ENCODE measurements around the gene VAV3. TPM values are rescaled to one million over a fixed set of nuclear protein-coding genes. Genes with fewer than 3 reads are reported as not detected.

Gene VAV3
- total and polyA plus RNA-seq, 12 donors = 1.1 to 8.5 (median 4.1) TPM

GRCh38 chr1:107793896-107794453 lies 171.0 kb downstream of the VAV3 start:
- 82 to 89% (median 88%) methylated on average over 7 of the region's 7 CpGs for WGBS, 4 donors
- Histone ChIP-seq H3K4me1 (replicated peaks in 1 of 2) (peaks cover 0 to 2% of the 10 kb centered on the region in 2 donors), H3K4me3 (no peak overlapping the region), H3K27ac (no peak overlapping the region), H3K36me3 (replicated peaks in 1 of 2) (no peaks in the 10 kb centered on the region), H3K27me3 (no peaks in the 10 kb centered on the region), H3K9me3 (replicated peaks in 1 of 3) (no peaks in the 10 kb centered on the region)
- no peak for DNase-seq
- intact Hi-C loops (cut with DNase I) = no loop called here
- no peak for TF ChIP-seq POLR2A (IDR thresholded peaks at IDR 0.05)
- TF ChIP-seq CTCF (IDR thresholded peaks at IDR 0.05) = no peak

GRCh38 chr1:107791348-107791747 lies 173.6 kb downstream of the VAV3 start:
- Histone ChIP-seq H3K4me3 (no peak overlapping the region), H3K36me3 (replicated peaks in 1 of 2) (no peaks in the 10 kb centered on the region), H3K27ac (no peak overlapping the region), H3K27me3 (no peaks in the 10 kb centered on the region), H3K9me3 (replicated peaks in 1 of 3) (no peaks in the 10 kb centered on the region), H3K4me1 (replicated peaks in 1 of 2) (peaks cover 0 to 10% of the 10 kb centered on the region in 2 donors)
- TF ChIP-seq POLR2A (IDR thresholded peaks at IDR 0.05) (no peak), CTCF (IDR thresholded peaks at IDR 0.05) (no peak)
- intact Hi-C loops (cut with DNase I) = no loop called here
- DNase-seq = no peak

GRCh38 chr1:107789817-107790524 lies 175.0 kb downstream of the VAV3 start:
- intact Hi-C loops (cut with DNase I) = no loop called here
- no peak for TF ChIP-seq CTCF (IDR thresholded peaks at IDR 0.05)
- TF ChIP-seq POLR2A (IDR thresholded peaks at IDR 0.05) = no peak
- DNase-seq = no peak
- H3K36me3 ChIP-seq (replicated peaks in 1 of 2) = no peaks in the 10 kb centered on the region
- H3K4me3 ChIP-seq = no peak overlapping the region
- H3K9me3 ChIP-seq (replicated peaks in 1 of 3) = no peaks in the 10 kb centered on the region
- 87 to 95% (median 91%) methylated on average over 3 of the region's 3 CpGs for WGBS, 4 donors
- no peaks in the 10 kb centered on the region for H3K27me3 ChIP-seq
- peaks cover 0 to 10% of the 10 kb centered on the region in 2 donors for H3K4me1 ChIP-seq (replicated peaks in 1 of 2)
- H3K27ac ChIP-seq = no peak overlapping the region

GRCh38 chr1:107788206-107789202 lies 176.5 kb downstream of the VAV3 start:
- intact Hi-C loops (cut with DNase I) = no loop called here

More at GRCh38 chr1:107788206-107789202, 176.5 kb downstream of the VAV3 start:
- no peak for TF ChIP-seq POLR2A (IDR thresholded peaks at IDR 0.05)
- TF ChIP-seq CTCF (IDR thresholded peaks at IDR 0.05) = no peak
- H3K27me3 ChIP-seq = no peaks in the 10 kb centered on the region
- H3K27ac ChIP-seq = no peak overlapping the region
- 57 to 71% (median 67%) methylated on average over 4 of the region's 4 CpGs for whole genome bisulfite sequencing, 4 donors
- H3K4me3 ChIP-seq = no peak overlapping the region
- DNase-seq = no peak
- peaks cover 0 to 10% of the 10 kb centered on the region in 2 donors for H3K4me1 ChIP-seq (replicated peaks in 1 of 2)
- H3K9me3 ChIP-seq (replicated peaks in 1 of 3) = no peaks in the 10 kb centered on the region
- H3K36me3 ChIP-seq (replicated peaks in 1 of 2) = no peaks in the 10 kb centered on the region

Data from adrenal gland (tissue), 12 donors.